Fibroblast of skin of back (primary cell): ENCODE data around the gene KCTD13.
"Not testable (repeated sequence)": the region's sequence is repeated elsewhere in the genome, so short reads cannot be mapped to it uniquely, and the experiment has no call there.

ENCODE experiments used
- DNase-seq: peaks from one replicate; pipeline ENCODE4 v3.0.0-alpha.2; 2013

Gene KCTD13

GRCh38 chr16:29906520-29907244 is 19.3 kb downstream of the KCTD13 start:
- no peak for DNase-seq

- no peak for DNase-seq
These were observed 20.4 kb downstream of the KCTD13 start for GRCh38 chr16:29905668-29906067.

GRCh38 chr16:29904947-29905346 is 21.1 kb downstream of the KCTD13 start:
- no peak for DNase-seq

- no peak for DNase-seq
These were observed 22.4 kb downstream of the KCTD13 start for GRCh38 chr16:29903590-29903989.

- no peak for DNase-seq
These were observed 24.4 kb downstream of the KCTD13 start for GRCh38 chr16:29901607-29901945.

- DNase-seq, result peak; percentile 11
These were observed 25.0 kb downstream of the KCTD13 start for GRCh38 chr16:29900888-29901606.

GRCh38 chr16:29900102-29900887 is 25.7 kb downstream of the KCTD13 start, which contains the start of gene ASPHD1:
Gene ASPHD1 (plus strand): TSS chr16:29900488. CDS start chr16:29900972, 484 bp downstream.
- peak; percentile 85 for DNase-seq

GRCh38 chr16:29899516-29900101 is 26.4 kb downstream of the KCTD13 start, which contains the start of gene SEZ6L2:
Gene SEZ6L2 (minus strand): TSS chr16:29899550. CDS start chr16:29899019, 531 bp downstream.
- peak; percentile 90 for DNase-seq

GRCh38 chr16:29898804-29899515 is 27.1 kb downstream of the KCTD13 start:
- no peak for DNase-seq

- DNase-seq, result no peak
These were observed 27.8 kb downstream of the KCTD13 start for GRCh38 chr16:29898135-29898803.

GRCh38 chr16:29897333-29897732 is 28.7 kb downstream of the KCTD13 start:
- DNase-seq, result no peak

- DNase-seq, result no peak
These were observed 29.2 kb downstream of the KCTD13 start for GRCh38 chr16:29896841-29897240.

GRCh38 chr16:29894352-29894751 is 31.7 kb downstream of the KCTD13 start:
- no peak for DNase-seq

GRCh38 chr16:29893553-29893952 is 32.5 kb downstream of the KCTD13 start:
- no peak for DNase-seq

- DNase-seq, result no peak
These were observed 33.6 kb downstream of the KCTD13 start for GRCh38 chr16:29892458-29892813.

- no peak for DNase-seq
These were observed 34.2 kb downstream of the KCTD13 start for GRCh38 chr16:29891525-29892457.

GRCh38 chr16:29889372-29889771 is 36.7 kb downstream of the KCTD13 start:
- DNase-seq, result not testable (repeated sequence)

- DNase-seq, result no peak
These were observed 42.0 kb downstream of the KCTD13 start for GRCh38 chr16:29883987-29884386.

GRCh38 chr16:29881050-29881449 is 45.0 kb downstream of the KCTD13 start:
- no peak for DNase-seq

GRCh38 chr16:29878172-29878571 is 47.9 kb downstream of the KCTD13 start:
- DNase-seq, result no peak
